ENCODE data around the gene TMED6.

GRCh38 chr16:69328854-69329316, 22.7 kb downstream of the TMED6 start:
- TF ChIP-seq CTCF (IDR thresholded peaks at IDR 0.05; ENCODE audit: insufficient read depth, low read length, poor library complexity, severe bottlenecking): no peak
- no peak for TF ChIP-seq EZH2phosphoT487 (conservative IDR thresholded peaks at IDR 0.05; ENCODE audit: low read length)

Data from SU-DHL-6 (cell line).